K562 (cell line): ENCODE results near the gene MILR1. TPM values are rescaled to one million over a fixed set of nuclear protein-coding genes. Genes with fewer than 3 reads are reported as not detected.
A peak's percentile ranks its signal among the peaks of the same experiment; 100 is the strongest.

Experiments used
- ELF1 ChIP-seq: fragments of 200-800 bp; sonication (Bioruptor generic); IDR thresholded peaks from 2 replicates; pipeline ENCODE4 v1.6.1; 2016; ENCODE audit warnings: missing genetic modification characterization, missing compliant biosample characterization
- RBBP5 ChIP-seq: fragments of 200-600 bp; sonication (generic); IDR thresholded peaks from 2 replicates; pipeline ENCODE4 v1.6.1; 2012; ENCODE audit warnings: borderline replicate concordance, mild to moderate bottlenecking, low read length, control low read depth, inconsistent platforms; ENCODE audit not compliant: insufficient read depth, poor library complexity, severe bottlenecking
- SMAD1 ChIP-seq: fragments of 150-350 bp; IDR thresholded peaks from 2 replicates; pipeline ENCODE4 v1.6.1; 2014; ENCODE audit warnings: low read length, low read depth; ENCODE audit not compliant: partially characterized antibody
- polyA plus RNA-seq, 8 experiments: library from polyadenylated mRNA; depleted of rRNA in 4 of 8; stranded (reverse) in 5 of 8; unstranded in 3 of 8; fragments of >200 nt; fragmentation: Nextera tagmentation in 2 of 8; fragmentation: Illumina TruSeq in 1 of 8; extraction: Ambion mirVana in 2 of 8; extraction: Trizol in 1 of 8; gene quantifications; 2 replicates each; pipeline versions ENCODE4 v1.2.1 to v1.2.3, GENCODE V29; 2011 to 2014; ENCODE audit warnings: inconsistent platforms in 1 of 8, missing spikeins in 1 of 8
- total RNA-seq, 7 experiments: library from RNA; depleted of rRNA in 6 of 7; stranded (reverse); fragments of >200 nt in 6 of 7; fragmentation: Illumina TruSeq in 2 of 7; extraction: Trizol in 2 of 7; gene quantifications; 2 replicates each; pipeline versions ENCODE4 v1.2.1 to v1.2.3, GENCODE V29; 2011 to 2021; ENCODE audit warnings: low replicate concordance in 1 of 7
- TF ChIP-seq, protein P1 (sequence below): fragments of 450-650 bp; IDR thresholded peaks from 2 replicates; pipeline ENCODE4 v1.6.1; 2016; ENCODE audit warnings: mild to moderate bottlenecking, moderate library complexity
- TF ChIP-seq, protein P2 (sequence below): fragments of 450-650 bp; formaldehyde crosslinking; IDR thresholded peaks from 2 replicates; pipeline ENCODE4 v1.4.0; 2020; ENCODE audit warnings: mild to moderate bottlenecking, moderate library complexity
- TF ChIP-seq, protein P3 (sequence below): fragments of 450-650 bp; formaldehyde crosslinking; IDR thresholded peaks from 2 replicates; pipeline ENCODE4 v1.4.0; 2020; ENCODE audit warnings: mild to moderate bottlenecking

MILR1 gene
- total and polyA plus RNA-seq, 9 of the 15 experiments (the other 6 are each of a cell fraction or from before 2014, with no cell fraction given): 3.8 to 14.1 (median 7.1) TPM

DNA sequence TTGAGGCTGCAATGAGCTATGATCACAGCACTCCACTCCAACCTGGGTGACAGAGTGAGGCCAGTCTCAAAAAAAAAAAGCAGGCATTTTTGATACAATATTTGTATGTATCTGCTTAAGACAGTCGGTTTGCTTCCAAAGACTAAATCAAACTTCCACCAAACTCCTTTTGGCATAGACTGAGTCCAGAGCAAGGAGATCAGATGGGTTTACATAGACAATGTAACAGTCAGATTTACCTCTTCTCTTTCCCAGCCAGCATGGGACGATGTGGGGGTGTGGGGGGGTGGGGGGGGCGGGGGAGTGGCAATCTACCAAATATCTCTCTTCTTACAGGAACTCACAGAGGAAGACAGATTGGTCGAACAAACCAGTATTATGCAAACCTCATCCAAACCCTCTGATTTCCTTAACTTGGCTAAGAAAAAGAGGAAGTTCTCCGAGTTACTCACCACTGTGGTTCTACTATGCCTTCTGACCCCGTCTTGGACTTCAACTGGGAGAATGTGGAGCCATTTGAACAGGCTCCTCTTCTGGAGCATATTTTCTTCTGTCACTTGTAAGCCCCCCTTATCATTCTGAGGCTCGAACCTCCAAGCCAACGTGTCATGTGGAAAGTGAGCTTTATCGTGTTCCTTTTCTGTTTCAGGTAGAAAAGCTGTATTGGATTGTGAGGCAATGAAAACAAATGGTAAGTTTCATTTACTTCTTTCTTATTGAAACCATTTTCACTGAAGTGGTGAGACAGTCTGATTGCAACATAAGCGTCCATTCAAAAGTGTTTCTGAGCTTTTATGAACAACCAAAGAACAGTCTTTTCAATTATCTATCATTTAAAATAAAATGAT is at the start of gene MILR1 (continued):
- TF ChIP-seq, protein P1, sequence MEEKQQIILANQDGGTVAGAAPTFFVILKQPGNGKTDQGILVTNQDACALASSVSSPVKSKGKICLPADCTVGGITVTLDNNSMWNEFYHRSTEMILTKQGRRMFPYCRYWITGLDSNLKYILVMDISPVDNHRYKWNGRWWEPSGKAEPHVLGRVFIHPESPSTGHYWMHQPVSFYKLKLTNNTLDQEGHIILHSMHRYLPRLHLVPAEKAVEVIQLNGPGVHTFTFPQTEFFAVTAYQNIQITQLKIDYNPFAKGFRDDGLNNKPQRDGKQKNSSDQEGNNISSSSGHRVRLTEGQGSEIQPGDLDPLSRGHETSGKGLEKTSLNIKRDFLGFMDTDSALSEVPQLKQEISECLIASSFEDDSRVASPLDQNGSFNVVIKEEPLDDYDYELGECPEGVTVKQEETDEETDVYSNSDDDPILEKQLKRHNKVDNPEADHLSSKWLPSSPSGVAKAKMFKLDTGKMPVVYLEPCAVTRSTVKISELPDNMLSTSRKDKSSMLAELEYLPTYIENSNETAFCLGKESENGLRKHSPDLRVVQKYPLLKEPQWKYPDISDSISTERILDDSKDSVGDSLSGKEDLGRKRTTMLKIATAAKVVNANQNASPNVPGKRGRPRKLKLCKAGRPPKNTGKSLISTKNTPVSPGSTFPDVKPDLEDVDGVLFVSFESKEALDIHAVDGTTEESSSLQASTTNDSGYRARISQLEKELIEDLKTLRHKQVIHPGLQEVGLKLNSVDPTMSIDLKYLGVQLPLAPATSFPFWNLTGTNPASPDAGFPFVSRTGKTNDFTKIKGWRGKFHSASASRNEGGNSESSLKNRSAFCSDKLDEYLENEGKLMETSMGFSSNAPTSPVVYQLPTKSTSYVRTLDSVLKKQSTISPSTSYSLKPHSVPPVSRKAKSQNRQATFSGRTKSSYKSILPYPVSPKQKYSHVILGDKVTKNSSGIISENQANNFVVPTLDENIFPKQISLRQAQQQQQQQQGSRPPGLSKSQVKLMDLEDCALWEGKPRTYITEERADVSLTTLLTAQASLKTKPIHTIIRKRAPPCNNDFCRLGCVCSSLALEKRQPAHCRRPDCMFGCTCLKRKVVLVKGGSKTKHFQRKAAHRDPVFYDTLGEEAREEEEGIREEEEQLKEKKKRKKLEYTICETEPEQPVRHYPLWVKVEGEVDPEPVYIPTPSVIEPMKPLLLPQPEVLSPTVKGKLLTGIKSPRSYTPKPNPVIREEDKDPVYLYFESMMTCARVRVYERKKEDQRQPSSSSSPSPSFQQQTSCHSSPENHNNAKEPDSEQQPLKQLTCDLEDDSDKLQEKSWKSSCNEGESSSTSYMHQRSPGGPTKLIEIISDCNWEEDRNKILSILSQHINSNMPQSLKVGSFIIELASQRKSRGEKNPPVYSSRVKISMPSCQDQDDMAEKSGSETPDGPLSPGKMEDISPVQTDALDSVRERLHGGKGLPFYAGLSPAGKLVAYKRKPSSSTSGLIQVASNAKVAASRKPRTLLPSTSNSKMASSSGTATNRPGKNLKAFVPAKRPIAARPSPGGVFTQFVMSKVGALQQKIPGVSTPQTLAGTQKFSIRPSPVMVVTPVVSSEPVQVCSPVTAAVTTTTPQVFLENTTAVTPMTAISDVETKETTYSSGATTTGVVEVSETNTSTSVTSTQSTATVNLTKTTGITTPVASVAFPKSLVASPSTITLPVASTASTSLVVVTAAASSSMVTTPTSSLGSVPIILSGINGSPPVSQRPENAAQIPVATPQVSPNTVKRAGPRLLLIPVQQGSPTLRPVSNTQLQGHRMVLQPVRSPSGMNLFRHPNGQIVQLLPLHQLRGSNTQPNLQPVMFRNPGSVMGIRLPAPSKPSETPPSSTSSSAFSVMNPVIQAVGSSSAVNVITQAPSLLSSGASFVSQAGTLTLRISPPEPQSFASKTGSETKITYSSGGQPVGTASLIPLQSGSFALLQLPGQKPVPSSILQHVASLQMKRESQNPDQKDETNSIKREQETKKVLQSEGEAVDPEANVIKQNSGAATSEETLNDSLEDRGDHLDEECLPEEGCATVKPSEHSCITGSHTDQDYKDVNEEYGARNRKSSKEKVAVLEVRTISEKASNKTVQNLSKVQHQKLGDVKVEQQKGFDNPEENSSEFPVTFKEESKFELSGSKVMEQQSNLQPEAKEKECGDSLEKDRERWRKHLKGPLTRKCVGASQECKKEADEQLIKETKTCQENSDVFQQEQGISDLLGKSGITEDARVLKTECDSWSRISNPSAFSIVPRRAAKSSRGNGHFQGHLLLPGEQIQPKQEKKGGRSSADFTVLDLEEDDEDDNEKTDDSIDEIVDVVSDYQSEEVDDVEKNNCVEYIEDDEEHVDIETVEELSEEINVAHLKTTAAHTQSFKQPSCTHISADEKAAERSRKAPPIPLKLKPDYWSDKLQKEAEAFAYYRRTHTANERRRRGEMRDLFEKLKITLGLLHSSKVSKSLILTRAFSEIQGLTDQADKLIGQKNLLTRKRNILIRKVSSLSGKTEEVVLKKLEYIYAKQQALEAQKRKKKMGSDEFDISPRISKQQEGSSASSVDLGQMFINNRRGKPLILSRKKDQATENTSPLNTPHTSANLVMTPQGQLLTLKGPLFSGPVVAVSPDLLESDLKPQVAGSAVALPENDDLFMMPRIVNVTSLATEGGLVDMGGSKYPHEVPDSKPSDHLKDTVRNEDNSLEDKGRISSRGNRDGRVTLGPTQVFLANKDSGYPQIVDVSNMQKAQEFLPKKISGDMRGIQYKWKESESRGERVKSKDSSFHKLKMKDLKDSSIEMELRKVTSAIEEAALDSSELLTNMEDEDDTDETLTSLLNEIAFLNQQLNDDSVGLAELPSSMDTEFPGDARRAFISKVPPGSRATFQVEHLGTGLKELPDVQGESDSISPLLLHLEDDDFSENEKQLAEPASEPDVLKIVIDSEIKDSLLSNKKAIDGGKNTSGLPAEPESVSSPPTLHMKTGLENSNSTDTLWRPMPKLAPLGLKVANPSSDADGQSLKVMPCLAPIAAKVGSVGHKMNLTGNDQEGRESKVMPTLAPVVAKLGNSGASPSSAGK: peak; percentile 43
- TF ChIP-seq SMAD1 (peak; percentile 76), RBBP5 (peak; percentile 60), ELF1 (tag) (0 out of 2 replicates have a peak, but pooled peaks have one; percentile 49)
- TF ChIP-seq, protein P2, sequence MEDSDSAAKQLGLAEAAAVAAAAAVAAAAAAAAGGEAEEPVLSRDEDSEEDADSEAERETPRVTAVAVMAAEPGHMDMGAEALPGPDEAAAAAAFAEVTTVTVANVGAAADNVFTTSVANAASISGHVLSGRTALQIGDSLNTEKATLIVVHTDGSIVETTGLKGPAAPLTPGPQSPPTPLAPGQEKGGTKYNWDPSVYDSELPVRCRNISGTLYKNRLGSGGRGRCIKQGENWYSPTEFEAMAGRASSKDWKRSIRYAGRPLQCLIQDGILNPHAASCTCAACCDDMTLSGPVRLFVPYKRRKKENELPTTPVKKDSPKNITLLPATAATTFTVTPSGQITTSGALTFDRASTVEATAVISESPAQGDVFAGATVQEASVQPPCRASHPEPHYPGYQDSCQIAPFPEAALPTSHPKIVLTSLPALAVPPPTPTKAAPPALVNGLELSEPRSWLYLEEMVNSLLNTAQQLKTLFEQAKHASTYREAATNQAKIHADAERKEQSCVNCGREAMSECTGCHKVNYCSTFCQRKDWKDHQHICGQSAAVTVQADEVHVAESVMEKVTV (CRISPR knock-in tag): 0 out of 2 replicates have a peak, but pooled peaks have one; percentile 11
- TF ChIP-seq, protein P3, sequence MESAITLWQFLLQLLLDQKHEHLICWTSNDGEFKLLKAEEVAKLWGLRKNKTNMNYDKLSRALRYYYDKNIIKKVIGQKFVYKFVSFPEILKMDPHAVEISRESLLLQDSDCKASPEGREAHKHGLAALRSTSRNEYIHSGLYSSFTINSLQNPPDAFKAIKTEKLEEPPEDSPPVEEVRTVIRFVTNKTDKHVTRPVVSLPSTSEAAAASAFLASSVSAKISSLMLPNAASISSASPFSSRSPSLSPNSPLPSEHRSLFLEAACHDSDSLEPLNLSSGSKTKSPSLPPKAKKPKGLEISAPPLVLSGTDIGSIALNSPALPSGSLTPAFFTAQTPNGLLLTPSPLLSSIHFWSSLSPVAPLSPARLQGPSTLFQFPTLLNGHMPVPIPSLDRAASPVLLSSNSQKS (CRISPR knock-in tag): 0 out of 2 replicates have a peak, but pooled peaks have one; percentile 50
